HepG2 (cell line): Measurements from ENCODE around the gene ZBTB20. TPM values are rescaled to one million over a fixed set of nuclear protein-coding genes. Genes with fewer than 3 reads are reported as not detected.

ENCODE experiments used
- ATAC-seq: fragments of 200-7000 bp; cut with Tn5 transposase; 3 replicates; pipeline ENCODE4 v1.9.1; 2020; ENCODE audit warnings: mild to moderate bottlenecking, moderate library complexity
- BruUV-seq: library from RNA; stranded (reverse); fragments of 400-500 nt; replicated peaks from 2 replicates; lab custom pipeline; 2021; lab: Mats Ljungman, UMichigan
- CTCF ChIA-PET: fragments of 300-600 bp; formaldehyde crosslinking; extraction: SDS; loops from one replicate; lab custom pipeline; 2021; ENCODE audit warnings: low total read pairs, inconsistent platforms, low intra/inter-chr PET ratio; lab: Yijun Ruan, JAX
- POLR2A ChIA-PET: fragments of 350-600 bp; sonication (Branson Sonifier 250); formaldehyde crosslinking; loops from one replicate; lab custom pipeline; 2020; ENCODE audit warnings: antibody characterized with exemption, inconsistent platforms; lab: Yijun Ruan, JAX
- DNase-seq: peaks from one replicate; pipeline ENCODE4 v3.0.0-alpha.2; 2015; ENCODE audit warnings: low spot score
- FAIRE-seq: peaks from 3 replicates; lab custom pipeline; 2011; peaks lifted over from hg19 to GRCh38; lab: Jason Lieb, UNC
- H2AFZ ChIP-seq: one replicate; pipeline ENCODE4 v1.6.1; 2011; ENCODE audit warnings: low read length, inconsistent platforms
- H3K27ac ChIP-seq: fragments of 300-600 bp; 3 replicates; pipeline ENCODE4 v1.8.0; 2011; ENCODE audit warnings: mixed run types, mild to moderate bottlenecking, mixed read lengths, low read length, inconsistent platforms; ENCODE audit not compliant: insufficient read depth; ENCODE audit errors: extremely low read length
- H3K27me3 ChIP-seq, 2 experiments: fragments of 200-600 bp in 1 of 2; 2 replicates in 1 of 2; 3 replicates in 1 of 2; pipeline versions ENCODE4 v1.6.0 to v1.8.0; 2011; ENCODE audit warnings: low read length in 2 of 2, mild to moderate bottlenecking in 2 of 2, moderate library complexity in 2 of 2, inconsistent platforms in 1 of 2; ENCODE audit not compliant: insufficient read depth in 2 of 2, control insufficient read depth in 1 of 2
- H3K36me3 ChIP-seq, 2 experiments: fragments of 200-600 bp in 1 of 2; replicated peaks in 1 of 2; 2 replicates in 1 of 2; 3 replicates in 1 of 2; pipeline versions ENCODE4 v1.5.1 to v1.8.0; 2011; ENCODE audit warnings: low read length in 2 of 2, inconsistent platforms in 1 of 2; ENCODE audit not compliant: insufficient read depth in 2 of 2, control insufficient read depth in 1 of 2
- H3K4me1 ChIP-seq: 2 replicates; pipeline ENCODE4 v1.5.1; 2012; ENCODE audit warnings: low read length, inconsistent platforms; ENCODE audit not compliant: insufficient read depth
- H3K4me2 ChIP-seq: 2 replicates; pipeline ENCODE4 v1.6.0; 2011; ENCODE audit warnings: low read depth, low read length, inconsistent platforms
- H3K4me3 ChIP-seq, 3 experiments: fragments of 200-600 bp in 1 of 3; sonication (generic), shearing (Covaris generic) in 1 of 3; replicated peaks in 1 of 3; 2 replicates each; pipeline ENCODE4 v1.5.1; 2011 to 2016; ENCODE audit warnings: low read length in 3 of 3, inconsistent platforms in 2 of 3, low read depth in 2 of 3, mild to moderate bottlenecking in 2 of 3, control low read depth in 1 of 3, mixed read lengths in 1 of 3; ENCODE audit not compliant: insufficient read depth in 1 of 3
- H3K79me2 ChIP-seq: one replicate; pipeline ENCODE4 v1.6.1; 2011; ENCODE audit warnings: low read length, inconsistent platforms; ENCODE audit not compliant: insufficient read depth
- H3K9ac ChIP-seq: 2 replicates; pipeline ENCODE4 v1.6.0; 2011; ENCODE audit warnings: mild to moderate bottlenecking, low read depth, low read length, inconsistent platforms; ENCODE audit not compliant: insufficient read depth
- H3K9me3 ChIP-seq: 2 replicates; pipeline ENCODE4 v1.5.1; 2012; ENCODE audit warnings: mild to moderate bottlenecking, low read length
- H4K20me1 ChIP-seq: 2 replicates; pipeline ENCODE4 v1.6.0; 2011; ENCODE audit warnings: inconsistent platforms, mild to moderate bottlenecking, low read length, moderate library complexity; ENCODE audit not compliant: insufficient read depth
- KLF11 ChIP-seq: IDR thresholded peaks from 2 replicates; pipeline ENCODE4 v1.6.1; 2016; ENCODE audit warnings: missing compliant biosample characterization
- SKI ChIP-seq: fragments of 450-650 bp; IDR thresholded peaks from one replicate; pipeline ENCODE4 v1.6.1; 2018; ENCODE audit warnings: mild to moderate bottlenecking; ENCODE audit not compliant: partially characterized antibody
- SRY ChIP-seq: sonication (generic); formaldehyde crosslinking; IDR thresholded peaks from 2 replicates; pipeline ENCODE4 v1.8.0; 2022; ENCODE audit warnings: mild to moderate bottlenecking, missing genetic modification reagents
- YY1 ChIP-seq: IDR thresholded peaks from 2 replicates; pipeline ENCODE4 v1.6.1; 2011; ENCODE audit warnings: low read length, low read depth, moderate library complexity, mild to moderate bottlenecking; ENCODE audit not compliant: insufficient read depth, insufficient replicate concordance
- ZNF383 ChIP-seq: sonication (generic); formaldehyde crosslinking; IDR thresholded peaks from 2 replicates; pipeline ENCODE4 v1.4.0; 2020; ENCODE audit warnings: missing genetic modification reagents, mild to moderate bottlenecking, borderline replicate concordance
- ZNF484 ChIP-seq: sonication (generic); formaldehyde crosslinking; IDR thresholded peaks from 2 replicates; pipeline ENCODE4 v1.5.1; 2020; ENCODE audit warnings: mild to moderate bottlenecking, low read depth, missing genetic modification reagents, borderline replicate concordance
- ZNF83 ChIP-seq: sonication (generic); formaldehyde crosslinking; IDR thresholded peaks from 2 replicates; pipeline ENCODE4 v1.4.0; 2020; ENCODE audit warnings: missing genetic modification reagents, mild to moderate bottlenecking, borderline replicate concordance
- WGBS: methylation state at CpG from one replicate; pipeline ENCODE4 v1.1.6; 2017; ENCODE audit warnings: low lambda C conversion rate; 5-methylcytosine and 5-hydroxymethylcytosine counted together
- in situ Hi-C: cut with HindIII; loops from 2 replicates; pipeline ENCODE4 v1.10.0; 2017; ENCODE audit warnings: low pct_unique_long_range_greater_than_20kb; ENCODE audit not compliant: extremely low pct_ligation_motif_present
- intact Hi-C: fragments of 100-400 bp; cut with micrococcal nuclease; formaldehyde crosslinking; loops from one replicate; pipeline ENCODE4 v1.10.0; 2022; ENCODE audit not compliant: unreplicated experiment
- polyA plus RNA-seq, 8 experiments: library from polyadenylated mRNA; depleted of rRNA in 3 of 8; stranded (reverse) in 7 of 8; unstranded in 1 of 8; fragments of >200 nt; fragmentation: Illumina TruSeq in 4 of 8; extraction: Trizol in 4 of 8; gene quantifications; 2 replicates each; pipeline versions ENCODE4 v1.2.1 to v1.2.3, GENCODE V29; 2011 to 2016; ENCODE audit warnings: low read depth in 4 of 8, missing spikeins in 1 of 8, mixed read lengths in 1 of 8; ENCODE audit not compliant: insufficient read depth in 1 of 8
- total RNA-seq, 5 experiments: library from RNA; depleted of rRNA; stranded (reverse); fragments of >200 nt; fragmentation: Illumina TruSeq; extraction: Trizol; gene quantifications; 2 replicates each; pipeline ENCODE4 v1.2.3, GENCODE V29; 2016; ENCODE audit warnings: low read depth in 1 of 5
- TF ChIP-seq, protein P1 (sequence below): IDR thresholded peaks from 2 replicates; pipeline ENCODE4 v1.4.0; 2020; ENCODE audit warnings: mild to moderate bottlenecking, missing genetic modification reagents

Gene ZBTB20
- total and polyA plus RNA-seq, 2 of the 13 experiments (the other 11 are each of a cell fraction or from before 2014, with no cell fraction given), result 1.9 to 8.8 TPM

DNA sequence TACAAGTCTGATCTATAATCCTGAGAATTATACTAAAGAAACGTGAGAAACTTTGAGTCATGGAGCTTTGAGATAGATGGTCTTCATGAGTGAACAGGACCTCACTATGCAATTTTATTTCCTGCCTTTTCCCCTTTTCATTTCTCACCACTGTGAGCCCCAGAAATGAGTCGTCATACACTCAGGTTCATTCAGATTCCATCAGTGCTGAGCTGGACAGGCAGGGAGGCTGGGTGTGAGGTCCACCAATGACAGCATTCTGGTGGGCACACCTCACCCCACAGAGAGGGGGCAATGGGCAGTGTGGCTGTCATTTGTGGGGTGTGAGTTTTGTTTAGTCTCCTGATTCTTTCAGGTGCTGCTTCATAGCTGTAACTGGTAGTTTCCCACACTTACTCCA is 836.4 kb downstream of the ZBTB20 start:
- Histone ChIP-seq H2AFZ (no peak overlapping the region), H3K79me2 (no peaks in the 10 kb centered on the region), H3K27me3 (no peaks in the 10 kb centered on the region), H3K9ac (no peak overlapping the region), H3K4me2 (no peak overlapping the region), H3K9me3 (no peaks in the 10 kb centered on the region), H3K4me1 (no peaks in the 10 kb centered on the region), H3K27ac (no peak overlapping the region), H4K20me1 (no peaks in the 10 kb centered on the region), H3K36me3 (no peaks in the 10 kb centered on the region), H3K4me3 (no peak overlapping the region)
- CTCF ChIA-PET, result no interaction called here
- 42% methylated on average over 2 of the region's 2 CpGs for WGBS
- ATAC-seq (no peak), FAIRE-seq (no peak), DNase-seq (no peak)
- BruUV-seq, result no TSS peak
- POLR2A ChIA-PET, result no interaction called here
- intact Hi-C loops, result no loop called here
- TF ChIP-seq ZNF83, result no peak
- TF ChIP-seq, protein P1, sequence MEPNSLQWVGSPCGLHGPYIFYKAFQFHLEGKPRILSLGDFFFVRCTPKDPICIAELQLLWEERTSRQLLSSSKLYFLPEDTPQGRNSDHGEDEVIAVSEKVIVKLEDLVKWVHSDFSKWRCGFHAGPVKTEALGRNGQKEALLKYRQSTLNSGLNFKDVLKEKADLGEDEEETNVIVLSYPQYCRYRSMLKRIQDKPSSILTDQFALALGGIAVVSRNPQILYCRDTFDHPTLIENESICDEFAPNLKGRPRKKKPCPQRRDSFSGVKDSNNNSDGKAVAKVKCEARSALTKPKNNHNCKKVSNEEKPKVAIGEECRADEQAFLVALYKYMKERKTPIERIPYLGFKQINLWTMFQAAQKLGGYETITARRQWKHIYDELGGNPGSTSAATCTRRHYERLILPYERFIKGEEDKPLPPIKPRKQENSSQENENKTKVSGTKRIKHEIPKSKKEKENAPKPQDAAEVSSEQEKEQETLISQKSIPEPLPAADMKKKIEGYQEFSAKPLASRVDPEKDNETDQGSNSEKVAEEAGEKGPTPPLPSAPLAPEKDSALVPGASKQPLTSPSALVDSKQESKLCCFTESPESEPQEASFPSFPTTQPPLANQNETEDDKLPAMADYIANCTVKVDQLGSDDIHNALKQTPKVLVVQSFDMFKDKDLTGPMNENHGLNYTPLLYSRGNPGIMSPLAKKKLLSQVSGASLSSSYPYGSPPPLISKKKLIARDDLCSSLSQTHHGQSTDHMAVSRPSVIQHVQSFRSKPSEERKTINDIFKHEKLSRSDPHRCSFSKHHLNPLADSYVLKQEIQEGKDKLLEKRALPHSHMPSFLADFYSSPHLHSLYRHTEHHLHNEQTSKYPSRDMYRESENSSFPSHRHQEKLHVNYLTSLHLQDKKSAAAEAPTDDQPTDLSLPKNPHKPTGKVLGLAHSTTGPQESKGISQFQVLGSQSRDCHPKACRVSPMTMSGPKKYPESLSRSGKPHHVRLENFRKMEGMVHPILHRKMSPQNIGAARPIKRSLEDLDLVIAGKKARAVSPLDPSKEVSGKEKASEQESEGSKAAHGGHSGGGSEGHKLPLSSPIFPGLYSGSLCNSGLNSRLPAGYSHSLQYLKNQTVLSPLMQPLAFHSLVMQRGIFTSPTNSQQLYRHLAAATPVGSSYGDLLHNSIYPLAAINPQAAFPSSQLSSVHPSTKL (CRISPR knock-in tag), result no peak
- TF ChIP-seq SRY, result no peak
- no peak for TF ChIP-seq ZNF383 (CRISPR knock-in tag)
- no peak for TF ChIP-seq YY1
- no peak for TF ChIP-seq ZNF484 (CRISPR knock-in tag)
- TF ChIP-seq KLF11 (CRISPR knock-in tag), result no peak
- TF ChIP-seq SKI, result no peak
- in situ Hi-C loops, result no loop called here
